NCI-H1105 treated with DMSO at 0.1 percent for 48 hours (cell line): ENCODE data around the gene MED28.
"Not testable (repeated sequence)": the region's sequence is repeated elsewhere in the genome, so short reads cannot be mapped to it uniquely, and the experiment has no call there.

ENCODE experiments used
- DNase-seq: peaks from one replicate; lab custom pipeline; 2025; lab: John Stamatoyannopoulos, UW

The MED28 gene

DNA sequence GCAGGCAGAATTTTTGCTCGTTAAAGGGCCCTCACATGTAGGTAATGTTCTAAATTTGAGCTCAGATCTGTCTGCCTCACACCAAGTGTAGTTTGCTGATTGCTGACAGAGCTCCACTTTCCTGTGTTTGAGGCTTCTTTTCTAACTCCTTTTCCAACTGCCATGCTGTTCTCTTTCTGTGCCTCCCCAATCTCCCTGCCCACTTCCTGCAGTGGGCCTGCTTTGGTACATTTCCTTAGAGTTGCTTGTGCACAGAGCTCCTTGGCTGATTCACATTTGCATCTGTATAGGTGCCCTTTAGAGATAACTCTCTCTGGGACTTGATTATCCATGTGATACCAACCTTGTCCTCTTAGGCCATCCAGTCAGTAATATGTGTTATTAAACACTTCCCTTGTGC lies 4.5 kb downstream of the MED28 start:
- DNase-seq: no peak

DNA sequence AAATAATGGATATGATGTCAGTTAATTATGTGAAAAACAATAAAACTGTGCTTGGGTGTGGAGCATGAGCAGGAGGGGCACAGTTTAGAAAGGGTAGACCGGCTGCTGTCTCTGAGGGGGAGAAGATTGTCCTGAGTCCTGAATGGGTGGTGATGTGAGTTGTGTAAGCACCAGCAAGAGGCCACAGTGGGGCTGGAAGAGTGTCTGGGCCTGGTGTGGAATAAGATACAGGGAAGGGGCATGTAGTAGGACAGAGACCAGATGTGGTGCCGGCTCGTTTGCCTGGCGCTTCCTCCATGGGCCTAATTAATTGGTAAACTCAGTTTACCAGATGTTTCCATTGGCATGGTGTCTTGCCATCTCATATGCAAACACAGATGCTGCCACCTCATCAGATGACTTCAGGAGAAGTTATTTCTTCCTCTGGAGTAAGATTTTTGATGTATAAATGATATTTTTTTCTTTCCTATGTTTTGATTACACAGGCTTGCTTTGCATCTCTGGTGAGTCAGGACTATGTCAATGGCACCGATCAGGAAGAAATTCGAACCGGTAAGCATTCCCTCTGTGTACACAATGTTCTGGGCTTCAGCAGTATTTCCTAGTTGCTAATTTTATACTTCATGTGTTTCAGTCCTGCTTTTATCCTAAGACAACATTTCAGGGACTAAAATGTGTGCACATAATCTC lies 5.1 kb downstream of the MED28 start:
- DNase-seq: no peak

GRCh38 chr4:17623451-17624001 lies 9.1 kb downstream of the MED28 start:
- DNase-seq: no peak

DNA sequence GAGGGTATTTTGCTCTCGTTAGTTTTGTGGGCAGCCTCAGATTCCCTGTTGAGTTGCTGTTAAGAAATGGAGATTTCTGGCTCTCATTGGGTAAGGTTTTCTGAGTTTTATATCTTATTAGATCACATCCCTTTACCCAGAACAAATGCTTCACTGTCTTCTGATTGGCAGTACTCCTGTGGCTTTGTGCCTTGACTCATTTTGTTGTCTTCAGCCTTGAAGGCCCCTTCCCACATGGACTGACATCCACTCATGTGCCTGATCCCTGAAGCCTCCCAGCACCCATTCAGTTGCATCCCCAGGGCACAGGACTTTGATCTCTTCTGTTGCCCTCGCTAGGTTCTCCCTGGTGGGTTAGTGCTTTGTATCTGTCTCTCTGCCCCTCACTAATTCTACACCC lies 10.4 kb downstream of the MED28 start:
- DNase-seq: no peak

GRCh38 chr4:17630228-17630627 lies 15.8 kb downstream of the MED28 start:
- no peak for DNase-seq

GRCh38 chr4:17633600-17633999 lies 19.2 kb downstream of the MED28 start:
- DNase-seq: no peak

- no peak for DNase-seq
Observed at GRCh38 chr4:17635056-17635455, 20.6 kb downstream of the MED28 start.

- no peak for DNase-seq
Observed at GRCh38 chr4:17636341-17636695, 21.9 kb downstream of the MED28 start.

GRCh38 chr4:17636696-17637622 lies 22.5 kb downstream of the MED28 start:
- peak; percentile 31 for DNase-seq

DNA sequence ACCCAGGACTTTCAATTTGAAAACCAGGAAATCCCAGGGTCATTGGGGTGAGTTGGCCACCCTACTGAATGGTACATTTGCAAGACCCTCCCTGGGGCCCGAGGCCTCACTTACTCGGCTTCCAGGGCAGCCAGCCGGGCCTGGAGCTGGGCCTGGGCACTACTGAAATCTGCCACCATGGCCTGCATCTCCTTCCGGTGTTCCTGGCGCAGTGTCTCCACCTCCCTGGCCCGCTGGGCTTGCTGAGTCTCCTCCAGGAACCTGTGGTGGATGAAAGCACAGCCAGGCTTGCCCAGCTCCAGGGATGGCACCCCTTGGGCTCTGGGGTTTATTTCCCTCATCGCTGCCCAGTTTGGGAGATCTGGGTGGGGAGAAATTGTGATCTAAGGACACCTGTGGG lies 24.7 kb downstream of the MED28 start:
- no peak for DNase-seq

- DNase-seq: no peak
Observed at GRCh38 chr4:17642398-17642783, 27.9 kb downstream of the MED28 start.

DNA sequence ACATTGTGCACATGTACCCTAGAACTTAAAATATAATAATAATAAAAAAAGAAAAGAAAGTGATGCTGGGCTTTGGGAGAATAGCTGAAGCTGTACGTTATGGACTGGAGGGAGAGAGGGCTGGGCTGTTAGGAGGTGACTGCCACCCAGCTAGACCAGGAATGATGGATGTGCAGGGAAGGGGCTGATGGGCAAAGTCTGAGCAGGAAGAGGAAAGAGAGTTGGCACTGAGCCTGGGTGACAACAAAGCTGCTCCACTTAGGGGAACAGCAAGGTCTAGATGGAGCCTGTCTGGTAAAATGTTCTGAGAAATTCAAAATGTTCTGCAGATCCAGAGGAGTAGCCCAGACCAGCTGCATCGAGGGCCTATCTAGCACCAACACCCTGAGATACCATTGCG lies 32.3 kb downstream of the MED28 start:
- no peak for DNase-seq

DNA sequence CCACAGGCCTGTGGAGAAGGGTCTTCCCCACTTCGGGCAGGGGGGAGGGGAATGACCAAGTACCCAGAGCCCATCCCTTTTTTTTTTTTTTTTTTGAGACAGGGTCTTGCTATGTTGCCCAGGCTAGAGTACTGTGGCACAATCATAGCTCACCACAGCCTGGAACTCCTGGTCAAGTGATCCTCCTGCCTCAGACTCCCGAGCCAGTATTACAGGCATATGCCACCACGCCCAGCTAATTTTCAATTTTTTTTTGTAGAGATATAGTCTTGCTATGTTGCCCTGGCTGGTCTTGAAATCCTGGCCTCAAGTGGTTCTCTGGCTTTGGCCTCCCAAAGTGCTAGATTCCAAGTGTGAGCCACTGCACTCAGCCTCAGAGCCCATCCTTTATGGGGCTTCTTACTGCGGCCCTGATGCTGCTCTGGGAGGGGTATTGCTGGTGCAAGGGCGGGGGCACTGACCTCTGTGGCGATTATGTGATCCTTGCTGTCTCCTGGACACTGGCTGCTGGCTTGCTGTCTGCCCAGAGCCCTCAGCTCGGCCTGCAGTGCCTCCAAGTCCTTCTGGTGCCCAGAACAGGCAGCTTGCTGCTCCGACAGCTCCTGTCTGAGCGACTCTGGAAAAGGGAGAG lies 32.9 kb downstream of the MED28 start:
- DNase-seq: no peak

GRCh38 chr4:17647927-17648326 lies 33.5 kb downstream of the MED28 start:
- DNase-seq: no peak

DNA sequence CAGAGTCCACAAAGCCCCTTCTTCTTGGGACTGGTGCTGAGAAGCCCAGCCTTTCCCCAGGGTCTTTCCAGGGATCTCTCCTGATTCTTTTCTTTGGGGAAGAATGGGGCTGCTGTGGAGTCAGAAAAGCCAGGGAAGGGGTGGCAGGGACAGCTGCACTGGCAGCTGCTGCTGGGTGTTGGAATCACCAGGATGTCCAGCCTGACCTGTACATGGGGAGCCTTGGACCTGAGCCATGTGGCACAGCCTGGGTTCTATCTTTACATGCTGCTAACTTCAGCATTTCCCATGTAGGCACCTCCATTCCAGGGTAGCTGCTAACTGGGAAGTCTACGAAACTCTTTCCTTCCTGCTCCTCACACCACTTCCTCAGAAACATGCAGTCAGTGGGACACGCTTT lies 36.0 kb downstream of the MED28 start:
- DNase-seq: no peak

GRCh38 chr4:17654701-17655100 lies 40.3 kb downstream of the MED28 start:
- no peak for DNase-seq

DNA sequence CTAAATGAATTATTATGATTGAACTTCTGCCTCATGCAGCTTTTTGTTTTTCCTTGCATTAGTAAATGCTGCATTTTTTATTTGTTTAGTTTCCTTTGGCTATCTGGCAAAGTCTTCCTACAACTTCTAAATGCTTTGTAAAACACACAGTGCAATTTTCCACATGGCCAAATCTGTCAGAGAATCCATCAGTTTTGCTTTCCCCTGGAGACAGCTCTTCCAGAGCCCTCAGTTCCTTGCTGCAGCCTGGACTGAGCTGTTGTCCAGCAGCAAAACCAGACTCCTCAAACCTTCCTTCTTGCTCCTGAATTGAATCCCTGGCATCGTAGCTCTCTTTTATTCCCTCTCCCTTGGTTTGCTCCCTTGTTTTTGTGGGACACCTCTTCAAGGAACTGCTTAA lies 42.6 kb downstream of the MED28 start:
- DNase-seq: no peak

GRCh38 chr4:17657849-17658248 lies 43.4 kb downstream of the MED28 start:
- DNase-seq: no peak

GRCh38 chr4:17659196-17659595 lies 44.8 kb downstream of the MED28 start:
- DNase-seq: not testable (repeated sequence)

DNA sequence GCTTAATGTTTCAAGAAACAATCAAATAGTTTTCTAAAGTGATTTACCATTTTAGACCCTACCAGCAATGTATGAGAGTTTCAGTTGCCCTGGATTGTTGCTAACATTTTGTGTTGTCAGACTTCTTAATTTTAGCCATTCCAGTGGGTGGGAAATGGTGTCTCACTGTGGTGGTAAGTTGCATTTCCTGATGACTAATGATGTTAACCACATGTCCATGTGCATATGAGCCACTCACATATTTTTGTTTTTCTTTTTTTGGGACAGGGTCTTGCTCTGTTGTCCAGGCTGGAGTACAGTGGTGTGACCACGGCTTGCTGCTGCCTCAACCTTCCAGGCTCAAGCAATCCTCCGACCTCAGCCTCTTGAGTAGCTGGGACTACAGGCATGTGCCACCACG lies 48.3 kb downstream of the MED28 start:
- no peak for DNase-seq

GRCh38 chr4:17664755-17665154 lies 50.3 kb downstream of the MED28 start:
- DNase-seq: no peak

GRCh38 chr4:17665346-17665745 lies 50.9 kb downstream of the MED28 start:
- no peak for DNase-seq

GRCh38 chr4:17665852-17666251 lies 51.4 kb downstream of the MED28 start:
- DNase-seq: no peak
